ENCODE data around the gene MACF1. TPM values are rescaled to one million over a fixed set of nuclear protein-coding genes. Genes with fewer than 3 reads are reported as not detected.

MACF1 gene
- total and polyA plus RNA-seq, 2 of the 13 experiments (the other 11 are each of a cell fraction or from before 2014, with no cell fraction given): 36.7 to 65.4 TPM

- ChIA-PET POLR2A (no interaction called here), CTCF (ENCODE audit: low intra/inter-chr PET ratio, low total read pairs) (no interaction called here)
- Histone ChIP-seq H3K27me3 (ENCODE audit: control insufficient read depth in 1 of 2, insufficient read depth in 2 of 2, low read length in 2 of 2) (no peaks in the 10 kb centered on the region), H3K36me3 (replicated peaks in 1 of 2; ENCODE audit: control insufficient read depth in 1 of 2, insufficient read depth in 2 of 2, low read length in 2 of 2) (peaks cover 20 to 57% of the 10 kb centered on the region in 2 experiments), H3K27ac (ENCODE audit: extremely low read length, insufficient read depth, low read length) (no peak overlapping the region), H3K4me3 (replicated peaks in 1 of 3; ENCODE audit: insufficient read depth in 1 of 3, low read depth in 2 of 3, low read length in 3 of 3) (no peak overlapping the region), H3K4me2 (ENCODE audit: low read depth, low read length) (no peak overlapping the region), H3K9me3 (ENCODE audit: low read length) (no peaks in the 10 kb centered on the region), H3K4me1 (ENCODE audit: insufficient read depth, low read length) (no peaks in the 10 kb centered on the region), H3K79me2 (ENCODE audit: insufficient read depth, low read length) (no peaks in the 10 kb centered on the region), H2AFZ (ENCODE audit: low read length) (no peak overlapping the region), H4K20me1 (ENCODE audit: insufficient read depth, low read length) (no peaks in the 10 kb centered on the region), H3K9ac (ENCODE audit: insufficient read depth, low read depth, low read length) (no peak overlapping the region)
- FAIRE-seq (no peak), ATAC-seq (no peak), DNase-seq (ENCODE audit: low spot score) (no peak)
- intact Hi-C loops (cut with micrococcal nuclease; ENCODE audit: unreplicated experiment): no loop called here
- TF ChIP-seq PAXIP1 (CRISPR knock-in tag; conservative IDR thresholded peaks at IDR 0.05): no peak
- no peak for TF ChIP-seq ZFP90 (CRISPR knock-in tag; IDR thresholded peaks at IDR 0.05; ENCODE audit: borderline replicate concordance)
- no peak for TF ChIP-seq ZNF556 (CRISPR knock-in tag; IDR thresholded peaks at IDR 0.05; ENCODE audit: borderline replicate concordance)
- no peak for TF ChIP-seq RAD21 (CRISPR knock-in tag; IDR thresholded peaks at IDR 0.05)
- no peak for TF ChIP-seq ZNF430 (CRISPR knock-in tag; IDR thresholded peaks at IDR 0.05)
- TF ChIP-seq MYNN (CRISPR knock-in tag; IDR thresholded peaks at IDR 0.05; ENCODE audit: low read depth): no peak
- TF ChIP-seq PLRG1 (conservative IDR thresholded peaks at IDR 0.05): no peak
- no peak for TF ChIP-seq ZNF883 (CRISPR knock-in tag; IDR thresholded peaks at IDR 0.05; ENCODE audit: not compliant biosample characterization)
- no peak for TF ChIP-seq NFE2 (CRISPR knock-in tag; IDR thresholded peaks at IDR 0.05)
- no peak for TF ChIP-seq THAP7 (CRISPR knock-in tag; IDR thresholded peaks at IDR 0.05)
- TF ChIP-seq TEAD2 (CRISPR knock-in tag; IDR thresholded peaks at IDR 0.05): no peak
- no peak for TF ChIP-seq ZSCAN31 (CRISPR knock-in tag; IDR thresholded peaks at IDR 0.05; ENCODE audit: low read depth)
- in situ Hi-C loops (cut with HindIII; ENCODE audit: extremely low pct_ligation_motif_present, low pct_unique_long_range_greater_than_20kb): no loop called here
- BruUV-seq (replicated peaks): no TSS peak
- 95% methylated on average over 5 of the region's 5 CpGs for WGBS (ENCODE audit: low lambda C conversion rate)
Observed at GRCh38 chr1:39361446-39361845, 157.0 kb downstream of the MACF1 start.

Data from HepG2 (cell line).